Measurements from ENCODE around the gene CCDC9B.

The CCDC9B gene

DNA sequence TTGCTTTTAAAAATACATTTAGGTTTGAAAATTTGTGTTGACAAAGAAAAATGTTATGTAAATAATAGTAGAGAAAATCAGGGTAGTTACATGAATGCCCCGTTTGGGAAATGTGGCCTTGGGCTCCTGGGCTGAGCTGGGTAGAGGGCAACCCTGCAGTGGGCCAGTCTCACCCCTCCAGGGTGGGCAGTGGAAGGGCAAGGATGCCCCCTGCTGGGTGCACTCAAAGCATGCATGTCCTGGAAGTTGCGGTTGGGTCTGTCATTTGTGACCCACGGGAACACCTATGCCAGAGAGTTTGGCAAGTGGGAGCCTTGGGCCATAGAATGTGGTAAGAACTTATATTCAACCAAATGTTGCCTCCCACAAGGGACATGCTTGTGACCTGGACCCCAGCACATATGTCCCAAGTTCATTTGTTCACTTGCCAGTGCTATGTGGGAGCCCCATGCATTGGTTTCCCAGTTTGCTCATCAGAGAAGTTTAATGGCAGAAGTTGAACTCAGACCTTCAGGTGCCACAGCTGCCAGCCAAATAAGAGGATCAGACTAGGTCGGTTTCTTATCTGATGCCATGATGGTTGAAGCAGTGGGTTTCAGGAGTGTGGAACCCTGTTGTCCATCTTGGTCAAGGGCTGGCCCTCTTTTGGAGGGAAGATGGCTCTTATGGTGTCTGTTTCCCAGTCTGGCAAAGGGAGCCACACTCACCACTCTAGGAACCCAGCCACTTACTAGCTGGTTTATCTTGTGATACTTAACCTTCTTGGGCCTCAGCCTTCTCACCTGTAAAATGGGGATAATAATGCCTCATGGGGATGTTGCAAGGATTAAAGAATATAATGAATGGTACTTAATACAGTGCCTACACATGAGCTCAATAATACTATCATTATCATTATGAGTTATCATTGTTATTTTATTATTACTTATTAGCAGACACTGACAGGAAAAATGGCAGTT is 30.5 kb downstream of the CCDC9B start:
- in situ Hi-C loops (cut with HindIII; ENCODE audit: low sequenced_read_pairs), result no loop called here

DNA sequence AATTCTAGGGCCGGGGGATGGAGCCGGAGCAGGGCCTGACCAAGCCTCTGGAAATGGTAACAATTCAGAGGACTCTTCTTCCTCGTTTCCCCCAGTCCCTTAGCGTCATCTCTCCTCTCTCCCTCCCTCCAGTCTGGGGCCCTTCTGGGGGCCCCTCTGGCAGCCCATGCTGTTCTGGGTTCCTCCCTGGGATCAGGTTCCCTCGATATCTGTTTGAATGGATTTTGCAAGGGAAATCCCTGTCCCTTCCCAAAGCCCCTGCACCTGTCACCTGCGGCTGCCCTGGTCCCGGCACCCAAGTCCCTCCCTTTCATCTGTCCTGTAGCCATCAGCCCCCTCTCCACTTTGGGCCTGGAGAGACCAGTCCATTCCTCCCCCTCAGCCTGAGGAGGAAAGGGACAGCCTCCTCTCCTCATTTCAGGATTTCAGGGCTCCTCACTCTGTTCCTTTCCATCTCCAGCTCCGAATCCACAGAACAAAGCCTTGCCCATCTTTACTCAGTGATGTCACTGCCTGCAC is 31.3 kb downstream of the CCDC9B start:
- in situ Hi-C loops (cut with HindIII; ENCODE audit: low sequenced_read_pairs), result no loop called here

DNA sequence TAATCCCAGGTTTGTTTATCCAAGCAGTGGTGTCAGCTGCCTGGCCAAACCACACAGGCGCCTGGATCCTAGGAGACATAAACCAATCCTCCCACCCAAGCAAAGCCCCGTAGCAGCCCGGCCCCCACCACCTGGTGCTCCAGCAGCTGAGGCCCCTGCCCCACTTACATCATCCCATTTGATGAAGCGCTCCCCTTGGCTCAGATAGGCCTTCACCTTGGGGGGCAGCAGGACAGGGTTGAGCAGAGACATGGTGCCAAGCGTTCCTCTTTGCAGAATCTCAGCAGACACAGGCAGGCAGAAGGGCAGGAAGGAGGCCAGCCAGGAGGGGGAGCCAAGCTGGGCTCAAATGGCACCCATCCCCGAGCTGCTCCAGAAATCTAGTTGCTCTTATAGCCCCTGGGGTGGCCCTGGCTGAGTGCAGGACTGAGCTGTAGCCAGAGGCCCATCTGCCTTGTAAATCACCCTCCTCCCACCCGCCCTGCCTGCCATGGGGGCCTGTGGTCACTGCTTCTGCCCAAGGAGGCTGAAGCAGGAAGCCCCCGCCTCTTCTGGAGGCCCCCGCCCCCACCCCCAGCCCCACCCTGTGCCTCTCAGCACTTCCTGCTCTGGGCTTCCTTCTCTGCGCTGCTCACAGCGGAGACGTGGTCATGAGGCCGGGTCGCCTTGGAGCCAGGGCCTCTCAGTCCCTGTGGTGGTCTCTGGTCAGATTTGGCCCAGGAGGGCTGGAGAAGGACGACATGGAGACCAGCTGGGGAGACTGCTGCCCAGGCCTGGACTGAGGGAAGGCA is 33.1 kb downstream of the CCDC9B start, which contains the start of gene PLCB2:
Gene PLCB2 (minus strand): TSS at position 515 of the 791 bp plus-strand sequence. CDS start 263 bp downstream, at position 252.
- in situ Hi-C loops (cut with HindIII; ENCODE audit: low sequenced_read_pairs), result no loop called here

DNA sequence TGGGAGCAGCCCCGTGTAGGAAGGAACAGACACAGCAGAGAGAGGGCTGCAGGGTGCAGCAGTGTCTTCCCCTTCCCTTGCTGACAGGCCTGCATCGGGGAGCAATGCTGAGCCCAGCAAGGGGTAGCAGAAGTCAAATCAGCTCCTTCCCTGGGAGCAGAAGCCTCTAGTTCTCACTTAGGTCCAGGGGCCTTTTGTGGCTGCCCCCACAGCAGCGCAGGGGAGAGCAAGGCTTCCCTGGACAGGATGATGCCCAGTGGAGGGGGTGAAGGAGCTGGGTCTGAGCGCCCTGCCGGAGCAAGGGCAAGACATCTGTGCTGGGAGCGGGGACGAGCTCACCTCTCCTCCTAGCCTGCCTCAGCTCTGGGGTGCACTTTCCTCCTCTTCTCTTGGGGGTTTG is 33.8 kb downstream of the CCDC9B start:
- in situ Hi-C loops (cut with HindIII; ENCODE audit: low sequenced_read_pairs), result no loop called here

DNA sequence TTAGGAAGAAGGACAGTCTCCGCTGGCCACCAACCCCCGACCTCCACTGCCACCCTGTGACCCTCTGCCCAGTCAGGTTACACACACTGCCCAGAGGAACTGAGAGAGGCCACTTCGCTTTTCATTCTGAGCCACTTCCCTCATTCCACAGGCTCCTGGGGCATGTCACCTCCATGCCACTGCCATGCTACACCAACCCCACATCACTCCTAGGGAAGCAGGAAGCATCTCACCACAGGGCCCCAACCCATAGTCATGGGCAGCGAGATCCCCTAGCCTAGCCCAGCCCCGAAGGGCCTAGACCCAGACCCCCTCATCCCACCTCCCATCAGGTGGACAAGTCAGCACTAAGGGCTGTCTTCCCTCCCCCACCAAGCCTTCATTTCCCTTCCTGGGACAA is 34.4 kb downstream of the CCDC9B start:
- in situ Hi-C loops (cut with HindIII; ENCODE audit: low sequenced_read_pairs), result no loop called here

DNA sequence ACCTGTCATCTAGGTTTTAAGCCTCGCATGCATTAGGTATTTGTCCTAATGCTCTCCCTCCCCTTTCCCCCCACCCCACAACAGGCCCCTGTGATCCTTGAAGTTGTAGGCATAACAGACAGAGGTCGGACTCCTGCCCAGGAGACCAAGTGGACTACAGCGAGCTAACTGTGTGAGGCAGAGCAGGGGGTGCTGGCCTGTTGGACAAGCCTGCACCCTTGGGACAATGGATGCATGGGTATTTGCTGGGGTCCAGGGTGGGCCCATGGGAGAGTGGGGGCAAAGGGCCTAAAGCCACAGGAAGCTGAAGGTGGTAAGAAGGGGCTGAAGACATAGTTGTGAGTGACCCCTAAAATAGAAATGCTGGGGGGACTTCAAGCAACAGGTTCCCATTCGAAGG is 35.5 kb downstream of the CCDC9B start:
- in situ Hi-C loops (cut with HindIII; ENCODE audit: low sequenced_read_pairs), result no loop called here

DNA sequence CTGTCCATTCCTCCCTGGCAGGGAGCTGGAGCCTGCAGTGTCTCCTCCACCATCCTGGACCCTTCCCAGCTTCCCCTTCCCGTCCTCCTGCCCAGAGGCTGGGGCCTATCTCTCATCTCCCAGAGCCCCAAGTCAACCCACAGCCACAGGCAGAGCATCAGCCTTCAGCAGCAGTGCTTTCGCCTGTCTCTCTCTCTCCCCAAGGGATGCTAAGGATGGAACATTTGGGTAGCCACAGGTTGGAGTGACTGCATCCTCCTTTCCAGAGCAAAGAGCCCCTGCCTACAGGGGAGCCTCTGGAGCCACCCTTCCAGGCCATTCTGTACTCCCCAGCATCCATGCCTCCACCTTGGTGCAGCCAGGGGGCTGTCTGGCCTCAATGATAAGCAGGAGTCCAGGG is 37.2 kb downstream of the CCDC9B start:
- in situ Hi-C loops (cut with HindIII; ENCODE audit: low sequenced_read_pairs), result no loop called here

DNA sequence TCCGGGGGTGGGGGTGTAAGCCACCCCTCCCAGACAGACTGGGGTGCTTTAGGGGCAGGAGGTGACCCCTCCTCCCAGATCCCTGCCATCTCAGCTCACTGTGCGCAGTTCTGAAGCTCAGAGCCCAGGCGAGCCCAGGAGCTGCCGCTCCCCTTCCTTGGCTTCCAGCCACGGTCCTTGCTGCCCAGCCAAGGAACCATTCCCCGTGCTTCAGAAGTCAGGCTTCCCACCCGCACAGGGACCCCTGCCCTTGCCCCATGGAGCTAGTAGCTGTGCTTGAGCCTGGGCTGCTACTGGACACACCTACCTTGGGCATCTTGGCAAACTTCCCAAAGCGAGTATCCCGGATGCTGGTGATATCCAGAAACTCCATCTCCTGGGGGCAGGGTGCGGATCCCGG is 37.8 kb downstream of the CCDC9B start:
- in situ Hi-C loops (cut with HindIII; ENCODE audit: low sequenced_read_pairs), result no loop called here

DNA sequence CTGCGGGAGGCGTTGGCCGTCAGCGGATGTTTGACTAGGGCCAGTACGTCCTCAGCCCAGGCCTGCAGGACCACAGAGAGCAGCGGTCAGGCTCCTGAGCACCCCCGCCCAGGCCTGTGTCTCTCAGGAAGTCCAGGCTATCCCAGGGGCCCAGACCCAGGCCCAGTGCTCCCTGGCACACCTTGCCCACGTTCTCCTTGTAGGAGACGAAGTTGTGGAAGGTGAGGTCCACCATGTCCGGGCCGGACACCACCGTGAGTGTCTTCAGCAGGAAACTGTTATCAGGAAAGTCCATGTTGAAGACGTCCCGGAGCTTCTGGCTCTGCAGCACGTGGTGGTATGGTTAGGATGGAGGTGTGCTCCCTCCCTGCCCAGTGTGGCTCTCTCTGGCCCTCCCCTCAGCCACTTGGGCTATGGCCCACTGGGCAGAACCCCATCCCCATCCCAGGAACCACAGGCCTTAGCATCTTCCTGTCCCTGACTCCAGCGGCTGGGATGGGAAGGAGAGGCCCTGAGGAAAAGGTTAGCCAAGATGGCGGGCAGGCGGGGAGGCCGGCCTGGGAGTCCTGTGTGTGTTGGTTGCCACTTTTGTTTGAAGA is 38.4 kb downstream of the CCDC9B start:
- in situ Hi-C loops (cut with HindIII; ENCODE audit: low sequenced_read_pairs), result no loop called here

DNA sequence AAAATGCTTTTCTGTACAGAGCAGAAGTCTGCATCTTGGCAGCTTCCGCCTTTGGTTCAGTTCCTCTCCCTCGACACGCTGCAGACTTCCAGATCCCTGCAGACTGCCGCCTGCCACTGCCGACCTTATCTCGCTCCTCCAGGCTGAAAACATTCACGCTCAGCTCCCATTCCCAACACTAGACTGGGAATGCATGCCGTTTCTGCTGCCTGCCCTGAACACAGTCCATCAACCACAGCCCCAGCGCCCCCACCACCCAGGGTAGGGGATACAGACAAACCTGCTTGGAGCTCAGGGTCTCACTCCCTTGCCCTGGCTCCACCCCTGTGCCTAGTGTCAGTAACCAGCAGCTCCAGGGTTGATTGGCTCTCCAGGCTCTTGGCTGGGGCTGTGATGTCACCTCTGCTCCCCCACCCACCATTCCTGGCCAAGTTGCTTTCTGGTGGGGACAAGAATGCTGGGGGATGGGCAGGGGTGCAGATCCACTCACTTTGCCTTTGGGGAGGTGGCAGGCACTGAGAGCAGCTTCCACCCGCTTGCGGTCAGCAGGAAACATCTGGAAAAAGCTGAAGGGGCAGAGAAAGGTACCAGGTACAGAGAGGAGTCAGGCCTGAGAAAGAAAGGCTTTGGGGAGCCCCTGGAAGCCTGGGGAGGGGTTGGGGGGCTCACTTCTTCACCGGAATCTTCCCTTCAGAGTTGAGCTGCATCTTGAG is 39.1 kb downstream of the CCDC9B start:
- in situ Hi-C loops (cut with HindIII; ENCODE audit: low sequenced_read_pairs), result no loop called here

DNA sequence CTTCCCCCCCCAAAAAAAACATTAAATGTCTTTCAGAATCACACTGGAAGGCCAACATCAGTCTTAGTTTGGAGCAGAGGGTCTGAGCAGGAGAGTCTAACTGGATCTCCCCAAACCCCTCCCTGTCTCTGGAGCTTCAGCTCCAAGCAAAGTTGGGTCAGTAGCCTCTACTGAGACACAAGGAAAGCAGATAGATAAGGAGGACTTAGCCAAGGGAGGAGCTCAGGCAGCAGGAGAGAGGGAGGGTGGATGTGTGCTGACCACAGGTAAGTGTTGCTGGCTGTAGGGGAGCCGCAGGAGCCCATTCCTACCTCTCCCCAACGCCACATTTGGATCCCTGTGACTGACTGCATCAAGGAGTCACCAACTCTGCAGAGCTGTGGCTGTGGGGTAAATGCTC is 40.0 kb downstream of the CCDC9B start:
- in situ Hi-C loops (cut with HindIII; ENCODE audit: low sequenced_read_pairs), result no loop called here

DNA sequence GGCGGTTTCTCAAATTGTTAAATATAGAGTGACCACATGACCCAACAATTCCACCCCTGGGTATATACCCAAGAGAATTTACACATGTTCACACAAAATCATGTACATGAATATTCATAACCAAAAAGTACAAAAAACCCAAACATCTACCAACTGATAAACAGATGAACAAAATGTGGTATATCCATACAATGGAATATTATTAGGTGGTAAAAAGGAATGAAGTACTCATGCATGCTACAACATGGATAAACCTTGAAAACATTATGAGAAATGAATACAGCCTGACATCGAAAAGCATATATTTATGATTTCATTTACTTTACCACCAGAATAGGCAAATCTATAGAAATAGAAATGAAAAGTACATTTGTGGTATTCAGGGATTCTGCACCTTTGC is 40.4 kb downstream of the CCDC9B start:
- in situ Hi-C loops (cut with HindIII; ENCODE audit: low sequenced_read_pairs), result no loop called here

DNA sequence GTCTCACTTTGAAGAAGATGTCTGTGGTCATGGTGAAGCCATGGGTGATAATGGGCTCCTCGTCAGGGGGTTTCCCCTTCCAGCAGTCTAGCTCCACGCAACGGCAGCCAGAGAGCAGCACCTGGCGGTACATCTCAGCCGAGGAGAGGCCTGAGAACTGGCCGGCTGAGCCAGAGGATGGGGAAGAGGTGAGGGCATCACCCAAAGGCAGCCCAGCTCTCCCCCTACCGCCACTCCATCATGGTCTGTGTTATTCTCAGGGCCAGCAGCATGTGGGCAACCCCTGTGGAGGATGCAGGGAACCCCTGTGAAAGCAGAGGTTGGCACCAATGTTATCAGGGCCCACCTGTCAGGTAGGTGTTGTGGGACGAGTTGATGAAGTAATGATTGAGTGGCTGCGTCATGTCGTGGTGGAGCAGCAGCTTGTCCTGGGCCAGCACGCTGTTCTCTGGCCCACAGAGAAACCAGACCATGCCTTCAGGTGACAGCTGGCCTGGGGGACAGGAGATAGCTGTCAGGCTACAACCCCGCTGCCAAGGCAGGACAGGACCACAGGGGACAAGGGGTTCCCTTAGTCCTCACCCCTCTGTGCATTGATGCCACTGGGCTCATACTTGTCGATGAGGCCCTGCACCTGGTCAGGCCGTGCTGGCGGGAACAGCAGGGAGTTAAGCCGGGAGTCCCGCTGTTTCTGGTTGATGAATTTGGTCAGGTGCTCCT is 42.4 kb downstream of the CCDC9B start:
- in situ Hi-C loops (cut with HindIII; ENCODE audit: low sequenced_read_pairs), result no loop called here

DNA sequence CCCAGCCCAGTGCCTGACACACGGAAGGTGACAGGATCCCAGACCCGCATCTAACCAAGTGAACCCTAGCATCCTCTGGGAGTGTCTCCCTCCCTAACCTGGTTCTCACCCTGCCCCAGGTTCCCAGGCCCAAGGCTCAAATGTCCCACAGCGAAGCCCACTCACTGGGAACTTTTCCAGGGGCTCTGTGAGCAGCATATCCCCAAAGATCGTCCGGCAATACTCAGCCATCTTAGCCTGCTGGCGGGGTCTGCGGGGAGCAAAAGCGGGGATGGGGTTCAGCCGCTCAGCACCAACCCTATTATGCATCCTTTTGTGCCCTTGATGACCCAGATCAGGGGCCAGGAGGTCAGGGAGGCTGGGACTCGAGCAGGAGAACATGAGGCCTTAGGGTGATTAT is 43.4 kb downstream of the CCDC9B start:
- in situ Hi-C loops (cut with HindIII; ENCODE audit: low sequenced_read_pairs), result no loop called here

DNA sequence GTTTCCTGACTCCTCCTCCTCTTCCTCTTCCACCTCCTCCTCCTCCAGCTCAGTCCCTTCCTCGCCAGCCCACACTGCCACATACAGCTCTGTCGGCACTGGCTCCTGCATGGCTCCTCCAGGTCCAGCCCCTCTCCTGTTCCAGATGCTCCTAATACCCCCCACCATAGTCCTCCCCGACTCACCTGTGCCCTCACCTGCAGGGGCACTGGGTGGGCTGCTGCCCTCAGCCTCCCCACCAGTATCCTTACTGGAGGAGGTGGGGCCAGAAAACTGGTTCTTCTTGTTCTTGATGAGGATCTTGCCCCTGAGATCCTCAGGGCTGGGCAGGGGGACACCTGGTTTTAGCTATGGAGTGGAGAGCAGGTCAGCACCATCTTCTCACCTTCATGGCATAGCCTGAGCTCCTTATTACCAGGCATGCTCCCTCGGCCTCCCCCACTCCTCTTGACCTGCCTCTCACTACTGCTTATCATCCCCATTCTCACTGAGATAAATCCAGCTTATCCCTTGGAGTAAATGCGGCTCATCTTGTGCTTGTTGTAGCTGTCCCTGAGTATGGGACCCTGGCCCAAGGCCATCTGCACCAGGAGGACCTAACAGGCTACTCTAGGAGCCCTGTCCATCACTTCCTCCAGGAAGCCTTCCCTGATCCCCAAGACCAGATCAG is 44.0 kb downstream of the CCDC9B start:
- in situ Hi-C loops (cut with HindIII; ENCODE audit: low sequenced_read_pairs), result no loop called here

DNA sequence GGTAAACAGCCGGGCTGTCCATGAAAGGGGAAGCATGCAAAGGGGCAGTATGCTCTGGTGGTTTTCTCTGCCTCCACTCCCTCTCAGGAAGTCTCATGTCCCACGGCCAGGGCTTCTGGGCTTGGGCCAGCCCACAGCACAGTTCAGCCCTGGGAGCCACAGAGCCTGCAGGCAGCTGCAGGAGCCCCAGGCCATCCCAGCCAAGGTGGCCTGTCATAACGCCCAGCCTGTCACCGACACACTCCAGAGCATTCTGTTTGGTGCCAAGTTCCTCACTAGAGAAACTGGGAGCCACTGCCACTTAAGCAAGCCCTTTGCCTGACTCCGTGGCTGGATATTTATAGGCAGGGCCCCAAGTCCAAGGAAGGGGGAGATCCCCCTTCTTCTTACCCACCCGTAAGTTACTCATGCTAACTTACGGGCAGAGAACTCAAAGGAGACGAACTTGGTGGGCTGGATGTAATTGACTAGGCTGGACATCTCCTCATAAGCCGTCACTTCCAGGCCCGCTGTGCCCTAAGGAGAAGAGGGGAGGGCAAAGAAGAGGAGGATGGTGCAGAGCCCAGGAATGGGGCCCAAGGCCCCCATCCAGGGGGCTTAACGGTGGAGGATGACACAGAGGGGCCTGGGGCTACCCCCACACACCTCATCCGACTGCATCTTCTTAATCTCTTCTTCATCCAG is 44.7 kb downstream of the CCDC9B start:
- in situ Hi-C loops (cut with HindIII; ENCODE audit: low sequenced_read_pairs), result no loop called here

DNA sequence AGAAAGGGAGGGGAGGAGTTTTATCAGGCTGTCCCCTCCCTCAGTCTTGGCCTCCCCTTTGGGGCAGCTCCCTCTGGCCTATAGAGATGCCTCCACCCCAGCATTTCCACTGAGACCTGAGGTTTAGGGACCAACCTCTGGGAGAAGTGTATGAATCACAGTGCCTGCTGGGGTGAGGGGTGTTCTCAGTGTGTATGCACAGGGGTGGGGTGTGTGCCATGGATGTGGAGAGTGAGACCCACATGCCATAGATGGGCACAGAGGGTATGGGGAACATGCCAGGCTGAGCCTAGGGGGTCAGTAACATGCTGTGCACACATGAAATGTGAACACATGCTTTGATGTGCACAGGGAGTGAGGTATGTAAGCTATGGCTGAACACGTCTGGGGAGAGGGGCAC is 45.4 kb downstream of the CCDC9B start:
- in situ Hi-C loops (cut with HindIII; ENCODE audit: low sequenced_read_pairs), result no loop called here

DNA sequence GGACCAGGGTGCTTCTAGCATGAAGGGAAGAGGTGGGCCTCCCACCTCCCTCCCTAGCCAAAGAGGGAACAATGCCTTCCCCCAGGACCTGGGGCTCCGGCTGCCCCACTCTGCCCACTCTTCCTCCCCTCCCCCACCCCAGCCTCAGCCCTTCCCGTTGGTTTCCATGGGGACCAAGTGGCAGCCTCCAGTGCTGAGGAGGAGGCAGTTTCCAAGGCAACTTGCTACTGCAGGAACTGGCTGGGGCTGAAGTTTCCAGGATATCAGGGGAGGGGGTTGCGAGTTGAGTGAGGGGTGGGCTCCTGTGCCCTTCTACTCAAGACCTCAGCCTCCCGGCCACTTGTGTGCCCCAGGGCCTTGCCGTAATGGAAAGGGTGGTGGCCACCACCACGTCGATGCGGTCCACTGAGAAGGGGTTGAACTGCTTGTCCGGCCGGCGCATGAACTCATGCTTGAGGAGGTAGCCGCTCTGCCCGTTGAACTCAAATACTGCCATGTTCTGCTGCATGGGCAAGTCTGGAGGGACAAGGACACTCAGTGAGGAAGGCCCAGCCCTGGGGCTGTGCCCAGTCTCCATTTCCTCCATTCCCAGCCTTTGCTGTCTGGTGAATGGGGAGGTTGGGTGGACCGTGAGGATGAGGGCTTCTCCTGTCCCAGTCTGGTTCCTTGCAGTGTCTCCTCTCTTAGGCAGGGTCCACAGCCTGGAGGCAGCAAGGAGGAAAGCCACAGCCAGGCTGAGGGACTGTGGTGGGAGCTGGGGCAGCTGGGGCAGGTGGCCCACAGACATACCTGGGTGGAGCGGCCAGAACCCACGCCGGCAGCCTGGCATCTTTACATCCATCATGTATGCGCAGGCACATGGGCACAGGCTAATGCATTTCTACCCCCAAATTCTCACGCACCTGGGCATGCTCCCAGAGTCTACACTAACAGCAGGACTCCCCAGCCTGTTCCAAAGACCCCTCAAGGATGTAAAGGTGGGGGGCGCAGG is 46.5 kb downstream of the CCDC9B start:
- in situ Hi-C loops (cut with HindIII; ENCODE audit: low sequenced_read_pairs), result no loop called here
